ENCODE data around the gene RTL1. TPM values are rescaled to one million over a fixed set of nuclear protein-coding genes. Genes with fewer than 3 reads are reported as not detected.

The RTL1 gene
- total RNA-seq, 1 experiment from 2014 or later, result not detected

GRCh38 chr14:100880271-100881101 is 23.0 kb downstream of the RTL1 start:
- no peak overlapping the region for H4K8ac ChIP-seq (replicated peaks; ENCODE audit: insufficient read length, low read depth, low read length)
- H3T11ph ChIP-seq (ENCODE audit: low read length), result no peak overlapping the region
- H3K4me3 Mint-ChIP-seq, result no peak overlapping the region
- H3K27me3 Mint-ChIP-seq (ENCODE audit: low read depth), result peaks cover 19% of the 10 kb centered on the region
- no peak overlapping the region for H3K4me2 ChIP-seq (ENCODE audit: insufficient read depth, insufficient read length, low read length)
- no peak for TF ChIP-seq CTCF (conservative IDR thresholded peaks at IDR 0.05)
- no peaks in the 10 kb centered on the region for H3K9me3 ChIP-seq (ENCODE audit: control insufficient read depth, low read depth, low read length)
- H2BK120ac ChIP-seq (ENCODE audit: low read depth, low read length, poor library complexity, severe bottlenecking), result no peak overlapping the region
- H3K36me3 Mint-ChIP-seq (ENCODE audit: insufficient read depth in 1 of 3, low read depth in 3 of 3), result peaks cover 6 to 15% (median 12%) of the 10 kb centered on the region in 3 experiments
- H2BK12ac ChIP-seq (ENCODE audit: insufficient read length, low read depth, low read length), result no peak overlapping the region
- H3K9ac ChIP-seq (ENCODE audit: extremely low read depth, insufficient read length, low read length), result no peak overlapping the region
- H2AK5ac ChIP-seq (ENCODE audit: insufficient read length, low read length), result no peak overlapping the region
- H3K79me1 ChIP-seq (ENCODE audit: insufficient read depth, low read depth, low read length, poor library complexity, severe bottlenecking), result no peaks in the 10 kb centered on the region
- H2BK5ac ChIP-seq (ENCODE audit: insufficient read length, low read length), result no peak overlapping the region
- H4K91ac ChIP-seq (ENCODE audit: insufficient read length, low read depth, low read length), result no peak overlapping the region
- no peak overlapping the region for H2BK20ac ChIP-seq (ENCODE audit: low read depth, low read length, poor library complexity, severe bottlenecking)
- H3K18ac ChIP-seq (ENCODE audit: insufficient read length, low read depth, low read length), result no peak overlapping the region
- H3K23ac ChIP-seq (ENCODE audit: insufficient read length, low read depth, low read length), result no peak overlapping the region
- no peaks in the 10 kb centered on the region for H3K4me1 ChIP-seq (ENCODE audit: insufficient read depth, low read length)
- H3K27ac Mint-ChIP-seq, result no peak overlapping the region; a peak in 1 of 7 replicates
- H3K56ac ChIP-seq (ENCODE audit: insufficient read length, low read depth, low read length), result no peak overlapping the region
- WGBS (ENCODE audit: extremely low coverage, insufficient read length, low lambda C conversion rate), result no CpG with 5 or more reads among the region's 34 CpGs
- no peak overlapping the region for H2BK15ac ChIP-seq (ENCODE audit: low read depth, low read length)
- no peak overlapping the region for H3K27ac ChIP-seq (ENCODE audit: insufficient read length, low read depth, low read length)
- H4K5ac ChIP-seq (ENCODE audit: insufficient read length, low read depth, low read length), result no peak overlapping the region
- H3K27me3 ChIP-seq (ENCODE audit: insufficient read depth, low read length), result no peaks in the 10 kb centered on the region
- H3K14ac ChIP-seq (ENCODE audit: insufficient read depth, low read length), result no peak overlapping the region
- H2AFZ ChIP-seq (ENCODE audit: low read length), result no peak overlapping the region
- no peaks in the 10 kb centered on the region for H3K23me2 ChIP-seq (ENCODE audit: insufficient read length, low read depth, low read length, poor library complexity, severe bottlenecking)
- H3K4ac ChIP-seq (ENCODE audit: low read depth, low read length), result no peak overlapping the region
- no peaks in the 10 kb centered on the region for H3K79me2 ChIP-seq (ENCODE audit: insufficient read depth, low read length)
- DNase-seq, result no peak
- H3K4me1 Mint-ChIP-seq, result no peaks in the 10 kb centered on the region
- H4K20me1 ChIP-seq (ENCODE audit: control insufficient read depth, insufficient read depth, insufficient read length), result no peaks in the 10 kb centered on the region
- H3K9me3 Mint-ChIP-seq, result peaks cover 13 to 21% of the 10 kb centered on the region in 2 experiments

Measured in H9 (cell line).